ENCODE measurements around the gene CDRT15L2.
"Not testable (repeated sequence)": the region's sequence is repeated elsewhere in the genome, so short reads cannot be mapped to it uniquely, and the experiment has no call there.

CDRT15L2 gene

GRCh38 chr17:20575071-20575470, 4.5 kb upstream of the CDRT15L2 start:
- DNase-seq (ENCODE audit: low spot score): not testable (repeated sequence)

- not testable (repeated sequence) for DNase-seq (ENCODE audit: low spot score)
These were observed 4.5 kb downstream of the CDRT15L2 start for GRCh38 chr17:20583891-20584577.

DNA sequence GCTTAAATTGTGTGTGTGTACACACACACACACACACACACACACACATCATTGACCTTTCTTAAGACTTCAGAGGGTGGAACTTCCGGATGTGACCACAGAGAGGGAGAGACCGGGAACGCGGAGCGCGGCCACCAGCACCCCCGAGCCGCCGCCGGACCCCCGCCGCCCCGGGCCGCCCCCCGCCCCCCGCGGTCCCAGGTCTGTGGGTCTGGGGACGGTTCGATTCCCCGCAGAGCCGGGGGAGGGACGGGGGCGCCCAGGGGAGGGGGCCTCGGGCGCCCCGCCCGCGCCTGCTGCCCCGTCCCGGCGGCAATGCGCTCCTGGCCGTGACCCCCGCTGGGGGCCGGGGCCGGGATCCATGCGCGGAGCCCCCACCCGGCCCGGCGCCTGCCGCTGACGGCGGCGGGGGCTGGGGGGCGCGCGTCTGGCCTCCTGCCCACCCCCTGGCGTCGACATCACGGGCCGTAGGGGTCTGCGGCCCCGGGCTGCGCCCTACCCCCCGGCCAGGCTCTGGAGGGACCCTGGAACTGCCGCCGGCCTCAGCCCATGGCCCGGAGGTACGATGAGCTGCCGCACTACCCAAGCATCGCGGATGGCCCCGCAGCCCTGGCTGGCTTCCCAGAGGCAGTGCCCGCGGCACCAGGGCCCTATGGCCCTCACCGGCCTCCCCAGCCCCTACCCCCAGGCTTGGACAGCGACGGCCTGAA, 9.4 kb downstream of the CDRT15L2 start:
- not testable (repeated sequence) for DNase-seq (ENCODE audit: low spot score)

DNA sequence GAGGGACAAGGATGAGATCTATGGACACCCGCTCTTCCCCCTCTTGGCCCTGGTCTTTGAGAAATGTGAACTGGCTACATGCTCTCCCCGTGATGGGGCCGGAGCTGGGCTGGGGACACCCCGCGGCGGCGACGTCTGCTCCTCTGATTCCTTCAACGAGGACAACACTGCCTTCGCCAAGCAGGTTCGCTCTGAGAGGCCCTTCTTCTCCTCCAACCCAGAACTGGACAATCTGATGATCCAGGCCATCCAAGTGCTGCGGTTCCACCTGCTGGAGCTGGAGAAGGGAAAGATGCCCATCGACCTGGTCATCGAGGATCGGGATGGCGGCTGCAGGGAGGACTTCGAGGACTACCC, 9.9 kb downstream of the CDRT15L2 start:
- DNase-seq (ENCODE audit: low spot score): not testable (repeated sequence)

DNA sequence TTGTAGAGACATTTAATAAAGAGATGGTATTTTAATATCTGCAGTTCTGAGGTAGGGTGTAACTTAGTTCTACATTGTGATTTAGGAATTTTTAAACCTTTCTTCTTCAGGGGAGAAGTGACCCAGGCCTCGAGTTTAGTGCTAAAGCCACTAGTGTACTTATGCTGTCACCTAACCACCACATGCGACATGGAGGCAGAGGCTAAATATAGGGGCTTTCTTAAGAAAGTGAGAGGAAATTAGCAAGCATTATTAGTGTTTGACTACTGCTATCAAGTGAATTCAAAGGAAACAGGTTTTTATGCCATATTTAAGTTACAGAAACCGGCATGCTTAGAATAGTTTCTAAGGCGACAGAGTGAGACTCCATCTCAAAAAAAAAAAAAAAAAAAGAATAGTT, 11.5 kb downstream of the CDRT15L2 start:
- DNase-seq (ENCODE audit: low spot score): not testable (repeated sequence)

GRCh38 chr17:20605568-20605967, 26.0 kb downstream of the CDRT15L2 start:
- DNase-seq (ENCODE audit: low spot score): not testable (repeated sequence)

- DNase-seq (ENCODE audit: low spot score): not testable (repeated sequence)
These were observed 30.0 kb downstream of the CDRT15L2 start for GRCh38 chr17:20609490-20609889.

- DNase-seq (ENCODE audit: low spot score): no peak
These were observed 31.8 kb downstream of the CDRT15L2 start for GRCh38 chr17:20611309-20611708.

DNA sequence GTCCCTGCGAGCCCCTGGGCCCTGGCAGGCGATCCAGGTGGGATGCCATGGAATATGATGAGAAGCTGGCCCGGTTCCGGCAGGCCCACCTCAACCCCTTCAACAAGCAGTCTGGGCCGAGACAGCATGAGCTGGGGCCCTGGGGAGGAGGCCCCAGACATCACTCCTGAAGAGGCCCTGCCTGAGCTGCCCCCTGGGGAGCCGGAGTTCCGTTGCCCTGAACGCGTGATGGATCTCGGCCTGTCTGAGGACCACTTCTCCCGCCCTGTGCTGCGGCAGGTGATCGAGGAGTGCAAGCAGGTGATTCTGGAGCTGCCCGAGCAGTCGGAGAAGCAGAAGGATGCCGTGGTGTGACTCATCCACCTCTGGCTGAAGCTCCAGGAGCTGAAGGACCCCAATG, 33.1 kb downstream of the CDRT15L2 start:
- DNase-seq (ENCODE audit: low spot score): no peak

GRCh38 chr17:20613248-20613647, 33.7 kb downstream of the CDRT15L2 start:
- DNase-seq (ENCODE audit: low spot score): no peak

GRCh38 chr17:20613905-20614304, 34.4 kb downstream of the CDRT15L2 start:
- no peak for DNase-seq (ENCODE audit: low spot score)

DNA sequence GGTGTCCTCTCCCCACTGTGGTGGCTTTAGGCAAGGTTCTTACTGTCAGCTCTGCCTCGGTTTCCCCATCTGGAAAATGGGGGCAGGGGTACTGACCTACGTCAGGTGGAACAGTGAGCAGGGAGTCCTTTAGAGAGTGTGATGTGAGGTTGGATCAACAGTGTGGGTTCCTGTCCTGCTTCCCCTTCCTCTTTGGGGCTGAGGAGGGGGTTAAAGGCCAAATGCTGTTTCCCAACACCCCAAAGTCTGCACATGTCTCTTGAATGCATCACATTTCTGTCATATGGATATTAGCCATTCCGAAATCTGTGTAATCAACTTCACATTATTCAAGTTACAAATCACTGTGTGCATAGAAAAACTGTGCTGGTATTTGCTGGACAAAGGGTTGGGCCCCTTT, 35.9 kb downstream of the CDRT15L2 start:
- DNase-seq (ENCODE audit: low spot score): not testable (repeated sequence)

Measured in CD4-positive, alpha-beta T cell treated with Interleukin-15 for 4 hours (primary cell).